RWPE1 (cell line): ENCODE measurements around the gene CHD9.
A peak's percentile ranks its signal among the peaks of the same experiment; 100 is the strongest.

Source experiments
- CTCF ChIA-PET: fragments of 350-600 bp; sonication (Branson Sonifier 250); formaldehyde crosslinking; extraction: SDS; loops from one replicate; lab custom pipeline; 2021; lab: Yijun Ruan, JAX
- POLR2A ChIA-PET: fragments of 400-600 bp; formaldehyde crosslinking; extraction: SDS; loops from one replicate; lab custom pipeline; 2020; ENCODE audit warnings: antibody characterized with exemption; ENCODE audit not compliant: low non-redundant PET; lab: Yijun Ruan, JAX
- DNase-seq: peaks from one replicate; pipeline ENCODE4 v3.0.0; 2012; ENCODE audit warnings: low spot score
- H3K27ac ChIP-seq: fragments of 450-650 bp; 2 replicates; pipeline ENCODE4 v1.5.1; 2017
- CTCF ChIP-seq: fragments of 450-650 bp; conservative IDR thresholded peaks from 2 replicates; pipeline ENCODE4 v1.5.1; 2017; ENCODE audit warnings: low read depth, mild to moderate bottlenecking

CHD9 gene

GRCh38 chr16:53357955-53358354, 303.2 kb downstream of the CHD9 start:
- ChIA-PET POLR2A (interaction anchor here (0.5 kb wide), 1 partner anchor 110 kb away, joined by 6 read pairs; no protein-coding TSS in a partner anchor), CTCF (no interaction called here)
- DNase-seq = no peak
- H3K27ac ChIP-seq = no peak overlapping the region
- TF ChIP-seq CTCF = no peak

- CTCF ChIA-PET = no interaction called here
Measured at GRCh38 chr16:53358884-53359283, 304.1 kb downstream of the CHD9 start.

GRCh38 chr16:53369921-53370320, 315.1 kb downstream of the CHD9 start:
- DNase-seq = no peak
- no peak overlapping the region for H3K27ac ChIP-seq
- ChIA-PET POLR2A (no interaction called here), CTCF (interaction anchor here (0.8 kb wide), 1 partner anchor 243 kb away, joined by 3 read pairs; no protein-coding TSS in a partner anchor)
- TF ChIP-seq CTCF = no peak

More at GRCh38 chr16:53358884-53359283, 304.1 kb downstream of the CHD9 start:
- POLR2A ChIA-PET = no interaction called here
- DNase-seq = no peak
- TF ChIP-seq CTCF = no peak
- H3K27ac ChIP-seq = no peak overlapping the region

GRCh38 chr16:53370827-53371226, 316.0 kb downstream of the CHD9 start:
- no peak for TF ChIP-seq CTCF
- POLR2A ChIA-PET = no interaction called here
- CTCF ChIA-PET = no interaction called here
- no peak for DNase-seq
- no peak overlapping the region for H3K27ac ChIP-seq

GRCh38 chr16:53372992-53373871, 318.4 kb downstream of the CHD9 start:
- H3K27ac ChIP-seq = no peak overlapping the region
- no peak for TF ChIP-seq CTCF
- peak; percentile 81 for DNase-seq
- CTCF ChIA-PET = interaction anchor here (0.6 kb wide), 2 partner anchors 32 to 387 kb away, joined by 3 to 4 read pairs; no protein-coding TSS in a partner anchor
- POLR2A ChIA-PET = interaction anchor here (0.5 kb wide), 1 partner anchor 1976 kb away, joined by 3 read pairs; no protein-coding TSS in a partner anchor

GRCh38 chr16:53374800-53375199, 320.0 kb downstream of the CHD9 start:
- POLR2A ChIA-PET = no interaction called here
- DNase-seq = no peak
- CTCF ChIA-PET = interaction anchor here (0.6 kb wide), 1 partner anchor 1321 kb away, joined by 3 read pairs; no protein-coding TSS in a partner anchor
- H3K27ac ChIP-seq = no peak overlapping the region
- TF ChIP-seq CTCF = no peak
